ENCODE data around the gene MTAP. TPM values are rescaled to one million over a fixed set of nuclear protein-coding genes. Genes with fewer than 3 reads are reported as not detected.
A peak's percentile ranks its signal among the peaks of the same experiment; 100 is the strongest.

The MTAP gene
- total RNA-seq, 1 experiment from 2014 or later: 46.1 TPM

GRCh38 chr9:21828853-21829410 is 26.5 kb downstream of the MTAP start:
- POLR2A ChIA-PET (ENCODE audit: unreplicated experiment): no interaction called here
- H3K9me3 ChIP-seq (ENCODE audit: insufficient read depth, low read depth): no peaks in the 10 kb centered on the region
- peaks cover 34% of the 10 kb centered on the region; the same call in 1 of the 2 replicates for H3K79me2 ChIP-seq (ENCODE audit: low read depth)
- CTCF ChIA-PET: no interaction called here
- H2AFZ ChIP-seq: no peak overlapping the region
- H3K4me3 ChIP-seq: no peak overlapping the region
- intact Hi-C loops (cut with micrococcal nuclease; ENCODE audit: unreplicated experiment): no loop called here
- peaks cover 9% of the 10 kb centered on the region; the same call in 1 of the 2 replicates for H3F3A ChIP-seq (ENCODE audit: insufficient read depth, low read depth)
- peak; percentile 35 to 48 for DNase-seq
- H3K27ac ChIP-seq: no peak overlapping the region
- peaks cover 31% of the 10 kb centered on the region for H3K36me3 ChIP-seq (ENCODE audit: low read depth)
- no peaks in the 10 kb centered on the region for H4K20me1 ChIP-seq (ENCODE audit: insufficient read depth)
- H3K4me2 ChIP-seq: no peak overlapping the region
- no peaks in the 10 kb centered on the region for H3K27me3 ChIP-seq (ENCODE audit: insufficient read depth, low read depth)
- no peaks in the 10 kb centered on the region for H3K9me2 ChIP-seq (ENCODE audit: insufficient read depth)
- no peak for TF ChIP-seq EZH2 (IDR thresholded peaks at IDR 0.05; ENCODE audit: low read depth)
- TF ChIP-seq CTCF (conservative IDR thresholded peaks at IDR 0.05): no peak
- no TSS peak for BruUV-seq (replicated peaks)
- H3K4me1 ChIP-seq (replicated peaks; ENCODE audit: insufficient read depth): peaks cover 7% of the 10 kb centered on the region; the same call in 1 of the 2 replicates

GRCh38 chr9:21830589-21830988 is 28.2 kb downstream of the MTAP start:
- Histone ChIP-seq H4K20me1 (ENCODE audit: insufficient read depth) (no peaks in the 10 kb centered on the region), H3K27me3 (ENCODE audit: insufficient read depth, low read depth) (no peaks in the 10 kb centered on the region), H3K27ac (no peak overlapping the region), H3K79me2 (ENCODE audit: low read depth) (peaks cover 29% of the 10 kb centered on the region; the same call in 1 of the 2 replicates), H3F3A (ENCODE audit: insufficient read depth, low read depth) (peaks cover 15% of the 10 kb centered on the region), H3K9me2 (ENCODE audit: insufficient read depth) (no peaks in the 10 kb centered on the region), H3K4me3 (no peak overlapping the region), H3K4me2 (no peak overlapping the region), H3K9me3 (ENCODE audit: insufficient read depth, low read depth) (no peaks in the 10 kb centered on the region), H2AFZ (no peak overlapping the region), H3K4me1 (replicated peaks; ENCODE audit: insufficient read depth) (peaks cover 15% of the 10 kb centered on the region), H3K36me3 (ENCODE audit: low read depth) (peaks cover 38% of the 10 kb centered on the region)
- TF ChIP-seq CTCF (conservative IDR thresholded peaks at IDR 0.05): no peak
- TF ChIP-seq EZH2 (IDR thresholded peaks at IDR 0.05; ENCODE audit: low read depth): no peak
- DNase-seq: no peak
- POLR2A ChIA-PET (ENCODE audit: unreplicated experiment): no interaction called here
- CTCF ChIA-PET: no interaction called here
- no TSS peak for BruUV-seq (replicated peaks)
- intact Hi-C loops (cut with micrococcal nuclease; ENCODE audit: unreplicated experiment): no loop called here

- H3K27me3 ChIP-seq (ENCODE audit: insufficient read depth, low read depth): no peaks in the 10 kb centered on the region
- DNase-seq: no peak
- H3K4me3 ChIP-seq: no peak overlapping the region
- no peak overlapping the region for H2AFZ ChIP-seq
- no peak overlapping the region for H3K27ac ChIP-seq
- H3K9me2 ChIP-seq (ENCODE audit: insufficient read depth): no peaks in the 10 kb centered on the region
- H3K79me2 ChIP-seq (ENCODE audit: low read depth): peaks cover 21% of the 10 kb centered on the region; the same call in 1 of the 2 replicates
- H3F3A ChIP-seq (ENCODE audit: insufficient read depth, low read depth): peaks cover 29% of the 10 kb centered on the region
- no peak overlapping the region for H3K4me2 ChIP-seq
- peaks cover 40% of the 10 kb centered on the region for H3K36me3 ChIP-seq (ENCODE audit: low read depth)
- CTCF ChIA-PET: no interaction called here
- intact Hi-C loops (cut with micrococcal nuclease; ENCODE audit: unreplicated experiment): no loop called here
- TF ChIP-seq CTCF (conservative IDR thresholded peaks at IDR 0.05) (no peak), EZH2 (IDR thresholded peaks at IDR 0.05; ENCODE audit: low read depth) (no peak)
- no TSS peak for BruUV-seq (replicated peaks)
- H4K20me1 ChIP-seq (ENCODE audit: insufficient read depth): no peaks in the 10 kb centered on the region
- H3K9me3 ChIP-seq (ENCODE audit: insufficient read depth, low read depth): peaks cover 5% of the 10 kb centered on the region; the same call in 1 of the 2 replicates
- POLR2A ChIA-PET (ENCODE audit: unreplicated experiment): no interaction called here
- peaks cover 28% of the 10 kb centered on the region for H3K4me1 ChIP-seq (replicated peaks; ENCODE audit: insufficient read depth)
Observed at GRCh38 chr9:21831841-21832509, 29.5 kb downstream of the MTAP start.
